Cerebellar nuclear complex (tissue), 1 donor: ENCODE data around the gene CSPG5.

Experiments used
- DNase-seq, 2 experiments: peaks; one replicate each; lab custom pipeline; 2025; lab: John Stamatoyannopoulos, UW

The CSPG5 gene

GRCh38 chr3:47536967-47537366 lies 41.7 kb downstream of the CSPG5 start:
- no peak for DNase-seq

- no peak for DNase-seq
These were observed 42.3 kb downstream of the CSPG5 start for GRCh38 chr3:47536221-47536891.

GRCh38 chr3:47533996-47534454 lies 44.6 kb downstream of the CSPG5 start:
- DNase-seq: no peak

- no peak for DNase-seq
These were observed 45.2 kb downstream of the CSPG5 start for GRCh38 chr3:47533481-47533880.

- no peak for DNase-seq
These were observed 50.5 kb downstream of the CSPG5 start for GRCh38 chr3:47527952-47528725.

GRCh38 chr3:47525617-47526016 lies 53.0 kb downstream of the CSPG5 start:
- no peak for DNase-seq

- DNase-seq: no peak
These were observed 55.2 kb downstream of the CSPG5 start for GRCh38 chr3:47523310-47524073.

- peak in 1 of 2 experiments; percentile 72 for DNase-seq
These were observed 56.3 kb downstream of the CSPG5 start for GRCh38 chr3:47522082-47522987.

- no peak for DNase-seq
These were observed 57.9 kb downstream of the CSPG5 start for GRCh38 chr3:47520756-47521155.

- no peak for DNase-seq
These were observed 60.7 kb downstream of the CSPG5 start for GRCh38 chr3:47517937-47518336.

- DNase-seq: no peak
These were observed 62.8 kb downstream of the CSPG5 start for GRCh38 chr3:47515864-47516319.

GRCh38 chr3:47515100-47515499 lies 63.6 kb downstream of the CSPG5 start:
- DNase-seq: no peak

- DNase-seq: peak; percentile 60 to 77
These were observed 65.3 kb downstream of the CSPG5 start, which contains the start of gene ELP6 for GRCh38 chr3:47513125-47513929. Gene ELP6, minus strand, starts transcription at chr3:47513712. Its CDS starts 122 bp downstream, at chr3:47513590.

- no peak for DNase-seq
These were observed 66.1 kb downstream of the CSPG5 start for GRCh38 chr3:47512416-47513124.
